ENCODE results near the gene ALOXE3.

The ALOXE3 gene

GRCh38 chr17:8117980-8118768, at the start of gene ALOXE3:
ALOXE3 (minus strand) TSS chr17:8118514; CDS start chr17:8117990, 524 bp downstream.
- DNase-seq (ENCODE audit: low read depth, low spot score) = no peak

DNA sequence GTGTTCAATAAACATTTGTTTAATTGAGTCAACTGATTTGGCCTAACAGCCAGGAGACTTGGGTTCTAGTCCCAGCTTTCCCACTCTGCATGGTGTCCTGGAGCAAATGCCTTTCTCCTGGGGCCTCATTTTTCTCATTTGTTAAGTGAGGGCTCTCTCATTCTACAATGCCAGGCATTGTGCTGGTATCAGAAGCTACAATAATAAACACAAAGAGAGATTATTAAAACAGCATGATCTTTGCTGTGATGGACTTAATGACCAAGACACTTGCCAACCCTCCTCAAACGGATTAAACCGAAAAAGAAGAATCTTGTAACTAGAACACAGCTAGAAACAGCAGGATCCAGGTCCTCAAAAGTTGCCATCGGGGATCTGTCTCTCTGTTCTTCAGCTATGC, 49.2 kb upstream of the ALOXE3 start:
- no peak for DNase-seq (ENCODE audit: low read depth, low spot score)

DNA sequence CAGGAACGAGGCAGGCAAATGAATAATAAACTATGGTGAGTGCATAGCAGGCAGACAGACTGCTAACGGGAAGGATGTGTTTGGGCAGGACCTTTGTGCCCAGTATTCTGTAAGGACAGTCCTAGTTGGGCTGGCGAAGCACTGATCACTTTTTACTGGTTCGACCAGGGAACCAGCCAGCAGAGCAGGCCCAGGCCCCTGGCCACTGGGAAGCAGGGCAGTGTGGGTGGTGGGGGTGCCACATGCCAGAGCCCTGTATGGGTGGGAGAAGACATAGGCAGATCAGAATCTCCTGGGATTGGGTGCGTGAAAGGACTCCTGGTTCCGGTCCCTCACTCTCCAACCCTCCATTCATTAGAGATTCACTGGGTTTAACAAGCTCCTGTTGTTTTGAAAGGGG, 48.4 kb upstream of the ALOXE3 start:
- no peak for DNase-seq (ENCODE audit: low read depth, low spot score)

- no peak for DNase-seq (ENCODE audit: low read depth, low spot score)
These were observed 46.5 kb upstream of the ALOXE3 start for GRCh38 chr17:8164815-8165131.

- no peak for DNase-seq (ENCODE audit: low read depth, low spot score)
These were observed 45.9 kb upstream of the ALOXE3 start for GRCh38 chr17:8163978-8164814.

DNA sequence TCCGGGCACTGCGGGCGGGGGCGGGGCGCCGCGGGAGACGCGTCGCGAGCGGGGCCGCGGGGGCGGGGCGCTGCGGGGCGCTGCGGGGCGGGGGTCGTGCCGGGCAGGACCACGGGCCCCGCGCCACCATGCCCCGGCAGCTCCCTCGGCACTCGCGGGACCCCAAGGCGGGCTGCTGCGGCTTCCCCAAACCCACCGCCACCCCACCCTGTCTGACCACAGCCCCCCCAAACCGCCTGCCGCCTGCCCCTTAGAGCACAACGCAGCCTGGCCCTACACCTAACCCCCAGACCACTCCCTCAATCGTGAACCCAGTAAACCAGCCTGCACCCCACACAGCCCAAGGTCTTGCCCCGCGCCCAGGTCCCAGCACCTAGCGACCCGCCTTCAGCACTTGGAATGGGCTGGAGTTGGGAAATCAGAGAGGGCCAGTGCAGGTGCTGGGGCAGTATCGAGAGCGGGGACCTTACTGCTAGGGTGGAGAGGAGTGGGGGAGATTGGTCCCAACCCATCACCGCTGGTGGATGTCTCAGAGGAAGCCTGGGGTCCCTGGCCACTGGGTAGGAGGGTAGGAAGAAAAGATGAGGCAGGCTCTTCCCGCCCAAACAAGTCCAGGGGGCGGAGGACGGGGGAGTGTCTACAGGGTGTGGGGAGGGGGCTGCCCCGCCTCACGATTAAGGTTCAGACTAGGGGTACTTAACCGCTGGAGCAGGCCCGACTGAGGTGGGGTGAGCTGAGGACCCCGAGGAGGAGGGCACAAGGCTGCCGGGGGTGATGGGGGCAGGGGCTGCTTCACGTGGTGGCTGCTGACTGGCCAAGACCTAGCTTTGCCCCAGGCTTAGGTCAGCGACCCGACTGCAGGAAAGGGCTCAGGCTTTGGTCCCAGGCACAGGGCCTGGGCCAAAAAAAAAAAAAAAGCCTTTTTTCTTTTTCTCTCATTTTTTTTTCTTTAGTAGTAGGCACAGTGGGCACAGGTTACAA, 45.0 kb upstream of the ALOXE3 start:
- DNase-seq (ENCODE audit: low read depth, low spot score) = no peak

GRCh38 chr17:8162233-8162996, 44.1 kb upstream of the ALOXE3 start, which contains the start of gene VAMP2:
VAMP2 (minus strand) TSS chr17:8162948; CDS start chr17:8162879, 69 bp downstream.
- peak; percentile 71 for DNase-seq (ENCODE audit: low read depth, low spot score)

DNA sequence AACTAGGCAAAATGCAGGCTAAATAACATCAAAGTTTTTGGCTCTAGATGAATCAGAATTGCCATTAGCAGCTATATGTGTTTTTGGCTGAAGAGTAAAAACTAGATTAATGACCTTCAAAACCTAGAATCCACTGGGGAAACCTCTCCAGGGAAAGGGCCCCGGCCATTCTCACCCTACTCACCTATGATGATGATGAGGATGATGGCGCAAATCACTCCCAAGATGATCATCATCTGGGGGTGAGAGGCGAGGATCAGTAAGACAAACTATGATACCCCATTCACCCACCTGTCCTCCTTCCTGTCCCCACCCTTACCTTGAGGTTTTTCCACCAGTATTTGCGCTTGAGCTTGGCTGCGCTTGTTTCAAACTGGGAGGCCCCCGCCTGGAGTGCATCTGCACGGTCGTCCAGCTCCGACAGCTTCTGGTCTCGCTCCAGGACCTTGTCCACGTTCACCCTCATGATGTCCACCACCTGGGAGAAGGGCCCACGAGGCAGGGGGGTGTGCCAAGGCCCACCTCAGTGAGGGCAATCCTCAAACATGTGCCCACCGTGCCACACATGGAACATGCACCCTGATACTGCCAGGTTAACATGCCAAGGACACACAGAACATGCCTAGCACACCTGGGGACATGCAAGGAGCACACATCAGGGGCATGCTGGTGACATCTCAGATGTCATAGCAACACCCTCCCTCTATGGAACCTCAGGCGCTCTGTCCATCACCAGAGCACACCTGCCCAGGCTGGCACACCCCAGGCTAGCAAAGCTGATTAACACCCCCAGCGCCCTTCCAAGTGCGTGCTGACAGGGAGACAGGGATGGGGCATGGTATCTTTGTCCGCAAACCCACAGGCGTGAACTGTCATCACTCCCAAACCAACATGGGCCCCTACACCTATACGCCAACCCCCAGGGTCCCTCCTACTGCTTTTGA, 43.2 kb upstream of the ALOXE3 start:
- no peak for DNase-seq (ENCODE audit: low read depth, low spot score)

- DNase-seq (ENCODE audit: low read depth, low spot score) = no peak
These were observed 42.5 kb upstream of the ALOXE3 start for GRCh38 chr17:8160741-8161221.

DNA sequence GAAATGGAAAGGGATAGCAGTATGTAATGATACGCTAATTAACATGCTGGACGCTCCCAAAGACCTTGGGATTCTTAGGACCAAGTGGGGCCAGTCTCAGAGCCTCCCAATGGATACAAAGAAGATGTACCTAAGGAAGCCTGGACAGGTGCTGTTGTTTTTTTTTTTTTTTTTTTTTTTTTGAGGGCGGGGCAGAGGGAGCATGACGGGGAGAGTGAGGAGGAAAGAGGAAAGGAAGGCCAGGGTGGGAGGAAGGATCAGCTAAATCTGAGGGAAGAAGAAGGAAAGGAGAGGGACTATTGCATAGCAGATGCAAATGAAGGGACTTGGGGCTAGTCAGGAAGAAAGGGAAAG, 41.9 kb upstream of the ALOXE3 start:
- no peak for DNase-seq (ENCODE audit: low read depth, low spot score)

- DNase-seq (ENCODE audit: low read depth, low spot score) = no peak
These were observed 41.3 kb upstream of the ALOXE3 start for GRCh38 chr17:8159459-8160223.

GRCh38 chr17:8159032-8159400, 40.7 kb upstream of the ALOXE3 start:
- DNase-seq (ENCODE audit: low read depth, low spot score) = no peak

- peak; percentile 81 for DNase-seq (ENCODE audit: low read depth, low spot score)
These were observed 40.1 kb upstream of the ALOXE3 start for GRCh38 chr17:8158267-8159031.

DNA sequence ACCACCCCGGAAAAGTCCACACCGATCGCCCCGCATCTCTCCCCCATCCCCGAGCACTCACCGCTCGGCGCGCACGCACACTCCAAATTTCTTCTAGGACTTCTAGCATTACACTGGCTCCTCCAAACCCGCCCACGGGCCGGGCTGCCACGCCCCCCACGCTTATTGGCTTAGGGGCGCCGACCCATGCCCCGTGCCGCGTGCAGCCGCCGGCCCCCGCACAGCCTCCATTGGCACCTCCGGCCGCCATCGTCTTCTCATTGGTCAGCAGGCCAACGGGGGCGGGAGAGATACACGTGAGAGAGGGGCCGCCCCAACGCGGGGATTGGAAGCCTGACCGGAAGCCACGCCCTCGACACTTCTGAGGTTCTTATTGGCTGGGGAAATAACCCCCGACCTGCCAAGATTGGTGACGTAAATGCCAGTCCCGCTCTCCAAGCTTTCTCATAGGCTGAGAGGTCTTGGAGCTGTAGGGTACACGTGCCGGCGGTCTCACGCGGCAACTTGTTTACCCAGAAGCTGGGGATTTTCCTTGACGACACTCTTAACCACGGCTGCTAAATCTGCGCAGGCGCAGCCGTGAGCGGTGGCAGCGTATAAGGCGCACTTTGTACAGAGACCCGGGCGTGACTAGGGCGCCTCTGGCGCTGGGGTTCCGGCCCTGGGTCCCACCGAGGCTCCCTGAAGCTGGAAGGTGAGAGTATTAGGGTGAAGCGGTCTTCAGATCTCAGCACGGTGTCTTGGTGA, 38.1 kb upstream of the ALOXE3 start:
- DNase-seq (ENCODE audit: low read depth, low spot score) = peak; percentile 100

- no peak for DNase-seq (ENCODE audit: low read depth, low spot score)
These were observed 37.6 kb upstream of the ALOXE3 start for GRCh38 chr17:8155996-8156245.

DNA sequence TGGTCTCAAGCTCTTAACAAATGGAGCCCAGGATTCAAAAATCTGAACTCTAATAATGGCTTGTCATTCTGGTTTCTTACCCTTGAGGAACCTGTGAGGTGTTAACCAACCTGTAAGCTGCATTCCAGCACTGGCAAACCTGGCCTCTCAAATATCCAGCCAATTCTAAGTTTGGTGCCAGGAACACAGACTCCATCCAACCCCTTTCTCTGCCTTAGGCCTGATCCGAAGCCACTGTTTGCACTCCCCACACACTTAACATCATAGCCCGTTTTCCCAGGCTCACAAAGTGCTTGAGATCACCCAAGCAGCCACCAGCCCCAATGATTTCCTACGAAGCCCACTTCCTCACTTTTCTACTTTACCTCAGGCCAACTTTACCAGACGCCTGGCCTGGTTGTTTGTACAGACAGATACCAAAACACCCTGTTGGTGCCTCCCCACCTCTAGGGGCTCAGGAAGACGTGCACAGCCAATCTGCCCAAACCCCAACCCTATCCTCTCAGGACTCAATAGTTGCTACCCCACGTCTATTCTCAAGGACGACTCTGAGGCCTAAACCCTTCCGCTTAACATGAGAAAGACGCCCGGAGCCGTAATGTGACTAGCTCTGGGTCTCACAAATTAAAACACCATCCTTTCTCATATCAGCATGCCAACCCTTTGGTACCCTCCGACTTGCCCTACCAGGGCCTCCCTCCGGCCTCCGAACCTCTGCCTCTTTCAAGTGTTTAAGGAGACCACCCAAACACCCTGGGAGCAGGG, 37.1 kb upstream of the ALOXE3 start:
- no peak for DNase-seq (ENCODE audit: low read depth, low spot score)

- DNase-seq (ENCODE audit: low read depth, low spot score) = no peak
These were observed 36.4 kb upstream of the ALOXE3 start for GRCh38 chr17:8154608-8155155.

Measured in activated CD4-positive, CD25-positive, alpha-beta regulatory T cell treated with anti-CD3 and anti-CD28 coated beads, Interleukin-2, amount 50 U/mL, for 16 hours (primary cell).